GM21825 (cell line): ENCODE results near the gene APOL4.
"Not testable (repeated sequence)": the region's sequence is repeated elsewhere in the genome, so short reads cannot be mapped to it uniquely, and the experiment has no call there.

ENCODE experiments used
- ATAC-seq: cut with Tn5 transposase; IDR thresholded peaks from one replicate; pipeline ENCODE4 v1.9.1; 2021; ENCODE audit warnings: mild to moderate bottlenecking, moderate library complexity; ENCODE audit not compliant: unreplicated experiment

The APOL4 gene

GRCh38 chr22:36201630-36202319, at the start of gene APOL4:
Gene APOL4 (minus strand): TSS chr22:36201809. CDS start chr22:36201734, 75 bp downstream.
- no peak for ATAC-seq

- not testable (repeated sequence) for ATAC-seq
Observed at GRCh38 chr22:36250292-36250960, 48.8 kb upstream of the APOL4 start.

- ATAC-seq: no peak
Observed at GRCh38 chr22:36249160-36249559, 47.6 kb upstream of the APOL4 start.

GRCh38 chr22:36247955-36248354, 46.3 kb upstream of the APOL4 start:
- ATAC-seq: no peak

GRCh38 chr22:36246718-36247117, 45.1 kb upstream of the APOL4 start:
- ATAC-seq: no peak

- no peak for ATAC-seq
Observed at GRCh38 chr22:36245805-36246356, 44.3 kb upstream of the APOL4 start.

- no peak for ATAC-seq
Observed at GRCh38 chr22:36244522-36245391, 43.1 kb upstream of the APOL4 start.

- no peak for ATAC-seq
Observed at GRCh38 chr22:36243986-36244385, 42.4 kb upstream of the APOL4 start.

GRCh38 chr22:36239401-36240171, 38.0 kb upstream of the APOL4 start, which contains the start of gene APOL2:
Gene APOL2 (minus strand): TSS chr22:36239527. CDS start chr22:36233162, 6,365 bp downstream.
- peak; percentile 93 for ATAC-seq

- ATAC-seq: no peak
Observed at GRCh38 chr22:36239150-36239400, 37.5 kb upstream of the APOL4 start.

GRCh38 chr22:36238373-36239149, 37.0 kb upstream of the APOL4 start:
- ATAC-seq: no peak

- ATAC-seq: no peak
Observed at GRCh38 chr22:36237462-36238372, 36.1 kb upstream of the APOL4 start.

- no peak for ATAC-seq
Observed at GRCh38 chr22:36236388-36237319, 35.0 kb upstream of the APOL4 start.

GRCh38 chr22:36235585-36235984, 34.0 kb upstream of the APOL4 start:
- ATAC-seq: no peak

- no peak for ATAC-seq
Observed at GRCh38 chr22:36234919-36235318, 33.3 kb upstream of the APOL4 start.

GRCh38 chr22:36234213-36234612, 32.6 kb upstream of the APOL4 start:
- ATAC-seq: no peak

- no peak for ATAC-seq
Observed at GRCh38 chr22:36233796-36234195, 32.2 kb upstream of the APOL4 start.
